Germinal center (tissue), 1 donor: Measurements from ENCODE around the gene SLC2A1.
A peak's percentile ranks its signal among the peaks of the same experiment; 100 is the strongest.

Source experiments
- DNase-seq: peaks from one replicate; pipeline ENCODE4 v3.0.0; 2012; ENCODE audit warnings: mixed read lengths, low spot score

Gene SLC2A1

DNA sequence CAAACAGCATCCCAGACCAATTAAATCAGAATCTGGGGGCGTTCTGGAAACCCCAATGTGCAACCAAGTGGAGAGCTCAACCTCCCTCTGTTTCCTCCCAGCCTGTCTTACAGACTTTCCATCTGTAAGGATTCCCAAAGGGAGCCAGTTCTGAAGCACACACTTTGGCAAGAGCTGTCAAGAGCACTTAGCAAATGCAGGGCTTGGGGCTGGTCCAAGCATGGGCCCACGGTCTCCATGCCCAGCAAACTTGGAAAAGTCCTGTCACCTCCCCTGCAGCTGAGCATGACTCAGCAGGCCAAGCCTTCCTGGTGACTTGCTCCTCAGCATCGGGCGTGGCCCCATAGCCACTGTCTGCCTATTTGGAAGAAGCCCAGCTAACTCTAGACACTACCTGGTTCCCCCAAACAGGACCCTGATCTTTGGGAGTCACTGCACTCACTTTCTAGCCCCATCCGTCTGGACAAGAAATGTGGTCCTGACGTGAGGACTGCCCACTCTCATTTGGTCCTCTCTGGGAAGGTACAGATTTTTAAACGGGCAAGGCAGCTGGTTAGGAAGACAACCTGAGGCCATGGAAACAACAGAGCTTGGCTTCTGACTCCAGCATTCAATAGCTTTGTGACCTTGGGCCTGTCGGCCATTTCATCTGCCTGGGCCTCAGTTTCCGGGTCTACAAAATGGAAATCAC lies 16.9 kb downstream of the SLC2A1 start:
- no peak for DNase-seq

GRCh38 chr1:42940851-42941639 lies 17.6 kb downstream of the SLC2A1 start:
- no peak for DNase-seq

DNA sequence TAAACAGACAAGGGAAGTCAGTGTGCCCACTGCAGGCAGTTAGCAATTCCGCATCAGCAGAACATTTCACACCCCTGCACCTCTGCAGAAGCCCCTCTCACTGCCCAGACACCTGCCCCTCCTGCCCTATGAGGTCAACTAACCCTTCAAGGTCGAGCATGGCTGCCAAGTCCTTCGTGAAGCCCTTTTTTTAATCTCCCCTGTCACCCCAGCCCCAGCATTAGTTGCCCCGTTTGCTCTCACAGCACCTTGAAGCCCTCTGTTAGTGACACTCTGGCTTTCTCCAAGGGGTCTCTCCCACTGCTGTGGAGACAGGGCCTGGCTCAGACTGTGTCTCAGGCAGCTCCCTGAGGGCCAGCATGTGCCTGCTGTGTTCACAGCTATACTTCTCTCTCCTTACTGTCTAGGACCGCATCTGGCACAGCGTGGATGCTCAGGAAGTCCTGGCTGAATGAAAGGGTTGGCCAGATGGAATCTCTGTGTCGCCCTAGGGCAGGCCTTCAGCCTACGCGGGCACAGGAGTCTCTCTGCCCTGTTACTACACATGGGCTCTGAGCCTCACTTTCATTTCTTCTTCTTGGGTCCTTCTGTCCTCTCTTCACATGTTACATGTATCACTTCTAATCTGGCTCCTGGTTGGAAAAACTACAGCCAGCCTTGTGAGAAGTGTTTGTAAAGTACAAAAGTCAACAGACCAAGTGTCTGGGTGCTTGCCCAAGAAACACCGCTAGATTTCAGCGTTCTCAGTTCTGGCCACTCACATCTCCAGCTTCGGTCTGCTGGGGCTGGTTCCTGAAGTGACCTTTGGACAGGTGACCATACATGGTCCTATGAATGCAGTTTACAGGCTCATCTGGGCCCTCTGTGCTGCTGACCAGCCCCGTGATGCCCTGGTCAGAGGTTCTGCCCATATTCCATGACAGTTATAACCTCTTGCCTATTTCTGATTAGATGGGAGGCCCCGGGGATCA lies 19.7 kb downstream of the SLC2A1 start:
- DNase-seq: no peak

- DNase-seq: no peak
Measured at GRCh38 chr1:42937836-42938644, 20.6 kb downstream of the SLC2A1 start.

GRCh38 chr1:42937141-42937696 lies 21.4 kb downstream of the SLC2A1 start:
- no peak for DNase-seq

DNA sequence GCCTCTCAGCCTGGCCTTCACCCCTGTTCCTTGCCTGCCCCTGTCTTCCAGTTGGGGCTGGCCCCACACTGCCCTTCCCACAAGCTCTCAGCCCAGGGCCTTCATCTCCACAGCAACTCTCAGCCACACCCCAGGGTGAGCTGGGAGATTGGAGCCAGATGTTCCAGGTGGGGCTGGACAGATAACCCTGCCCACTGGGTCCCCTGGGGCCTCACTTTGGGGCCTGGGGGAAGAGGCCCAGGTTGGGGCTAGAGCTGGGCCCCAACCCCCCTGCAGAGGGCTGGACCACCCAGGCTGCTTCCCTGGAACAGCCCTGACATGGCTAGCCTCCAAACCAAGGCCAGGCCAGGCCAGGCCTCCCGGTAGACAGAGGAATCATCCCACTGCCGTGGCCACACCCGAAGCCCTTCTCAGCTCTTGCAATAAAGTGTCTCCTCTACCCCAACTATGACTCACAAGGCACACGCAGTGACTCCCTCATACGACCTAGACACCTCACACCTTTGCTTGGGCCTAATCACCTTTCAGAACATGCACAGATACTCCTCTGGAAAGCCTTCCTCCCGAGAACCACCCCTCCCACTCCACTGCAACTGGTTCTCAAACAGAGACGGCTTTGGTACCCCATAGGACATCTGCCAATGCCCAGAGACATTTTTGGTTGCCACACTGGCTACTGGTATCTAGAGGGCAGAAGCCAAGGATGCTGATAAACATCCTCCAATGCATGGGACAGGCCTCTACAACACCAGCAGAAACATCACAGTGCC lies 22.2 kb downstream of the SLC2A1 start:
- no peak for DNase-seq

DNA sequence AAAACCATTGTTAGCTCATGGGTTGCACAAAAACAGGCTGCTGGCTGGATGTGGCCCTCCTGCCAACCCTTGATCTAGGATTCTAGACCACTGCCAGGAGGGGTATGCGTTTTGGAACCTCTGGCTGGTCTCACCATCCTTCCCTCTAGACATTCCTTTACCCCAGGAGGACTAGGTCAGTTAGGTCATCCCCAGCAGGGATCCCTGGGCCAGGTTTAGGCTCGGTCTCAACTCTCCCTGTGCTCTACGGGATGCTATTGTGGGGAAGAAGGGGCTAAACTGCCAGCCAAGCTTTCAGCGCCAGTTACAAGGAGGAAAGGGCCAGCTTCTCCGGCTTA lies 22.7 kb downstream of the SLC2A1 start:
- DNase-seq: no peak

- DNase-seq: peak; percentile 76
Measured at GRCh38 chr1:42935313-42935895, 23.3 kb downstream of the SLC2A1 start.

GRCh38 chr1:42934541-42935312 lies 23.9 kb downstream of the SLC2A1 start:
- DNase-seq: no peak

GRCh38 chr1:42933610-42934491 lies 24.8 kb downstream of the SLC2A1 start:
- DNase-seq: no peak

- no peak for DNase-seq
Measured at GRCh38 chr1:42933060-42933586, 25.5 kb downstream of the SLC2A1 start.

GRCh38 chr1:42932442-42932941 lies 26.2 kb downstream of the SLC2A1 start:
- DNase-seq: no peak

GRCh38 chr1:42931911-42932422 lies 26.7 kb downstream of the SLC2A1 start:
- peak; percentile 84 for DNase-seq

DNA sequence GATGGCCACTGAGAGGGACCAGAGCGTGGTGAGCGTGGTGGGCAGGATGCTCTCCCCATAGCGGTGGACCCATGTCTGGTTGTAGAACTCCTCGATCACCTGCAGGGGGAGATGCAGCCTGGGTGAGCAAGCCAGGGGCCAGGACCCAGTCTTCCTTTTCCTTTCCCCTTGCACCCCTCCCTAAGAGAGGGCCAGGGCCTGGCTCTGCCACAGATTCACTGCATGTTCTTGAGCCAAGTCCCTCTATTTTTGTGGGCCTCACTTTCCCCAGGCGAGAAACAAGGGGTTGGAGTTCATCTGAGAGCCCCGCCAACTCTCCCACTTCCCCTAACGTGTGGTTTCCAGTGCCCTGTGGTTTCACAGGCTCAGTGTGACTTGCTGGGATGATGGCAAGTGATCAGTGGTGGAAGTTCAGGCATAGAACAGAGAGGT lies 27.5 kb downstream of the SLC2A1 start:
- peak; percentile 85 for DNase-seq

DNA sequence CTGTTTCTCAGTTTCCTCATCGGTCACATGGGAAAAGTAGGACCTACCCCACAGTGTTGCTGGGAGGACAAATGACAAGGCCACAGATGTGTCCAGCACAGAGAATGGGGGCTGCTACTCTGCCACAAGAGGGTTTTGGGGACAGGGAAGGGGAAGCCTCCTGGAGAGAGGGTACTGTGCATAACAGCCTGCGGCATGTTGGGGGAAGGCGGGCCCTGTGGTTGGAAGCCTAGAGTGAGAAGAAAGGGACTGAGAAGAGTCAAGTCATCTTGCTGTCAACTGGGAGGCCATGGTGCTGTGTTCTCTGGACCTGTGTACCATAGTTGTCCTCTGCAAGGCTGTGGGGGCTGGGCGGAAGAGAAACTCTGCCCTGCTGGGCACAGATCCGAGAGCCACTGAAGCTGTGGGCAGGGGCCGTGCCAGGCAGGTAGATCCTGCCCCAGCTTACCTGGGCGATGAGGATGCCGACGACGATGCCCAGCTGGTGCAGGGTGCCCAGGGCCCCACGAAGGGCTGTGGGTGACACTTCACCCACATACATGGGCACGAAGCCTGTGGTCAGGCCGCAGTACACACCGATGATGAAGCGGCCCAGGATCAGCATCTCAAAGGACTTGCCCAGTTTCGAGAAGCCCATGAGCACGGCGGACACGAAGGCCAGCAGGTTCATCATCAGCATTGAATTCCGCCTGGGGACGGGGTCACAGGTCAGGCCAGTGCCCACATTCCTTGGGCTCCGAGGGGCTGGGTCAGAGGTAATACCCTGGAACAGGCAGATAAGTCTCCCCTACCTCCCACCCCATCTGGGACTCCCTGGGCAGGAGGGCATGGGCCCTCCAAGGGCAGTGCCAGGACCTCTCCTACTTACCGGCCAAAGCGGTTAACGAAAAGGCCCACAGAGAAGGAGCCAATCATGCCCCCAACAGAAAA lies 28.2 kb downstream of the SLC2A1 start:
- DNase-seq: no peak

- DNase-seq: no peak
Measured at GRCh38 chr1:42929434-42930177, 29.1 kb downstream of the SLC2A1 start.
